Thymus (tissue), 14 donors: Measurements from ENCODE around the gene ACYP1. TPM values are rescaled to one million over a fixed set of nuclear protein-coding genes. Genes with fewer than 3 reads are reported as not detected.
A peak's percentile ranks its signal among the peaks of the same experiment; 100 is the strongest.

Experiments
- DNase-seq, 9 donors: peaks; one replicate each; pipeline ENCODE4 v3.0.0-alpha.2; 2013; ENCODE audit warnings: low spot score in 9 of 9, low read depth in 6 of 9, missing footprints in 1 of 9
- H3K27ac ChIP-seq, 2 donors: one replicate each; pipeline ENCODE4 v1.5.1; 2013; ENCODE audit warnings: control low read depth in 1 of 2, low read depth in 1 of 2, low read length in 1 of 2, mild to moderate bottlenecking in 1 of 2, moderate library complexity in 1 of 2
- H3K27me3 ChIP-seq, 2 donors: one replicate each; pipeline ENCODE4 v1.5.1; 2013; ENCODE audit warnings: low read length in 1 of 2; ENCODE audit not compliant: control insufficient read depth in 2 of 2, insufficient read depth in 1 of 2
- H3K36me3 ChIP-seq, 2 donors: one replicate each; pipeline ENCODE4 v1.5.1; 2013; ENCODE audit warnings: low read length in 1 of 2, mild to moderate bottlenecking in 1 of 2, moderate library complexity in 1 of 2; ENCODE audit not compliant: control insufficient read depth in 2 of 2, insufficient read depth in 2 of 2
- H3K4me1 ChIP-seq, 2 donors: one replicate each; pipeline ENCODE4 v1.5.1; 2013; ENCODE audit warnings: low read length in 2 of 2; ENCODE audit not compliant: control insufficient read depth in 2 of 2, insufficient read depth in 2 of 2
- H3K4me3 ChIP-seq, 2 donors: one replicate each; pipeline ENCODE4 v1.5.1; 2013; ENCODE audit warnings: low read length in 2 of 2, control low read depth in 1 of 2, mild to moderate bottlenecking in 1 of 2
- H3K9me3 ChIP-seq, 2 donors: one replicate each; pipeline ENCODE4 v1.5.1; 2013; ENCODE audit warnings: low read length in 1 of 2, mild to moderate bottlenecking in 1 of 2; ENCODE audit not compliant: control insufficient read depth in 2 of 2, insufficient read depth in 1 of 2
- WGBS: extraction: QIAGEN DNeasy Blood & Tissue Kit; methylation state at CpG from one replicate; pipeline ENCODE4 v1.1.7; 2013; 5-methylcytosine and 5-hydroxymethylcytosine counted together
- long read RNA-seq, 10 donors: transcript quantifications; one replicate each; lab custom pipeline, GENCODE V29; 2026
- polyA plus RNA-seq: library from polyadenylated mRNA; stranded (reverse); fragments of 200-250 nt; gene quantifications from one replicate; pipeline ENCODE4 v1.2.3, GENCODE V29; 2013
- total RNA-seq: library from RNA; stranded (reverse); fragments of 120-200 nt; gene quantifications from one replicate; pipeline ENCODE4 v1.2.4, GENCODE V29; 2013
- donor health status: healthy.

ACYP1 gene
- 24.8 TPM for total RNA-seq
- polyA plus RNA-seq, result 49.9 TPM
- long read RNA-seq, donor 1, partial matches to known transcripts, result 0 of 3 reads
- long read RNA-seq, donor 1, other reads (novel, unspliced or antisense), result 0 of 3 reads
- long read RNA-seq, donor 2, result 0 reads
- long read RNA-seq, donor 3, transcript ACYP1-201 (3 exons, 627 nt), result major isoform, 38 of 84 reads
- long read RNA-seq, donor 3, partial matches to known transcripts, result 40 of 84 reads
- long read RNA-seq, donor 3, other reads (novel, unspliced or antisense), result 0 of 84 reads
- long read RNA-seq, donor 4, transcript ACYP1-201 (3 exons, 627 nt), result major isoform, 17 of 20 reads
- long read RNA-seq, donor 4, partial matches to known transcripts, result 0 of 20 reads
- long read RNA-seq, donor 4, other reads (novel, unspliced or antisense), result 0 of 20 reads
- long read RNA-seq, donor 5, transcript ACYP1-201 (3 exons, 627 nt), result major isoform, 53 of 103 reads
- long read RNA-seq, donor 5, partial matches to known transcripts, result 46 of 103 reads
- long read RNA-seq, donor 5, other reads (novel, unspliced or antisense), result 0 of 103 reads
- long read RNA-seq, donor 6, transcript ACYP1-201 (3 exons, 627 nt), result major isoform, 19 of 31 reads
- long read RNA-seq, donor 6, partial matches to known transcripts, result 8 of 31 reads
- long read RNA-seq, donor 6, other reads (novel, unspliced or antisense), result 0 of 31 reads
- long read RNA-seq, donor 7, transcript ACYP1-201 (3 exons, 627 nt), result major isoform, 43 of 71 reads
- long read RNA-seq, donor 7, partial matches to known transcripts, result 27 of 71 reads
- long read RNA-seq, donor 7, other reads (novel, unspliced or antisense), result 0 of 71 reads
- long read RNA-seq, donor 8, partial matches to known transcripts, result 0 of 3 reads
- long read RNA-seq, donor 8, other reads (novel, unspliced or antisense), result 0 of 3 reads
- long read RNA-seq, donor 9, transcript ACYP1-201 (3 exons, 627 nt), result major isoform, 18 of 42 reads
- long read RNA-seq, donor 9, partial matches to known transcripts, result 21 of 42 reads
- long read RNA-seq, donor 9, other reads (novel, unspliced or antisense), result 0 of 42 reads
- long read RNA-seq, donor 10, transcript ACYP1-201 (3 exons, 627 nt), result major isoform, 19 of 40 reads
- long read RNA-seq, donor 10, partial matches to known transcripts, result 18 of 40 reads
- long read RNA-seq, donor 10, other reads (novel, unspliced or antisense), result 0 of 40 reads

DNA sequence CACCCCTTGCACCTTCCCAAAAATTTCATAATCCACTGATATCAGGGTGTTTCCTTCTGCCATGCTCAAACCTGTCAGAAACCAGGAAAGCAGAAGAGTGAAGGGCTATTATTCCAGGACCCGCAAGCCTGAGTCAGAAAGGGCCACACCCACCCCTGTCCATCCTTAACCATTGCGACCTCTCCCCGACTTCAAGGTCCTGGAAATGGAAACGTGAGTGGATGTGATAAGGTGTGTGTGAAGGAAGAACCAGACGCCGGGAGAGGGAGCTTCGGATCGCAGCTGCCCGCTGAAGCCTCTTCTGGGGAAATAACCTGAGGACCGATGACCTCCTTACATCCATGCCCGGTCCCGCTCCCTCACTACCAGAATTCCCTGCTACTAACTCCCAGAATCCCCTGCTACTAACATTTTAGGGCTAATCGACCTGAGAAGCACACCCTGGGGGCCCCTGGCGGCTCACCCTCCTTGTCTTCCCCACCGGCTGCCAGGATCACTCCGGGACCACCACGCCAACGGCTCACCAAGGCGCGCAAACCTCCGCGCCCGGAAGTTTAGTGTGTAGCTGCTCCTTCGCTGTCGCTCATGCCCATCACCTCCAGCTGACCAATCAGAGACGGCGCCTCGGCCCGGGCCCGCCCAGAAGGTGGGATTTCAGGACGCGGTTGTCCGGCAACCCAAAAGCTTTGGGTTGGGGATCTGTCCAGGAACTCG lies at the start of gene ACYP1:
TSS of gene ACYP1 (minus strand) at position 534 of the 714 bp plus-strand sequence. CDS start at position 63, 471 bp downstream.
- peak within 1 kb of the TSS; percentile 74 to 92 for H3K4me3 ChIP-seq
- peak; percentile 69 to 94 (median 85) for DNase-seq
- peaks cover 10 to 20% of the 10 kb centered on the region in 2 donors for H3K4me1 ChIP-seq
- WGBS, result under 1% methylated on average over 34 of the region's 34 CpGs
- H3K27me3 ChIP-seq, result no peaks in the 10 kb centered on the region
- H3K9me3 ChIP-seq, result no peaks in the 10 kb centered on the region
- H3K36me3 ChIP-seq, result peaks cover 0 to 7% of the 10 kb centered on the region in 2 donors
- peak within 1 kb of the TSS; percentile 67 to 71 for H3K27ac ChIP-seq

DNA sequence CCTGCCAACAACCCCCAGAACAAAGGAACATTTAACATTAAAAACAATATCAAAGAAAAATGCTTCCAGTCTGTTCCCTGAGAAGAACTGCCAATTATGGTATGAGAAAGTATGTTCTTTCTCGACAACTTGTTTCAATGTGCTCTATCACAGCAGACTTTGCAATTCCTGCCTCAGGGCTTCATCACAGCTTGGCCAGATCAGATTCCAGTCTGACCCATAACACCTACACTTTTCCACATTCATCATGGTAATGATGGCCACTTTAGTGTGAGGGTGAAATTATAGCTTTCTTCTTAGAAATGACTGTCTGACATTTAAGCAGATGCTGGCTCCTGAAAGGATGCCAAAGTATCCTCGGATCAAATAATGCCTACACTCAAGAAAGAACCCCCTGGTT lies 46.1 kb upstream of the ACYP1 start:
- no peak overlapping the region for H3K27ac ChIP-seq
- DNase-seq, result no peak
- H3K36me3 ChIP-seq, result peaks cover 67 to 89% of the 10 kb centered on the region in 2 donors
- 97% methylated on average over 2 of the region's 2 CpGs for WGBS
- H3K4me1 ChIP-seq, result no peaks in the 10 kb centered on the region
- H3K4me3 ChIP-seq, result no peak overlapping the region
- H3K27me3 ChIP-seq, result no peaks in the 10 kb centered on the region
- H3K9me3 ChIP-seq, result no peaks in the 10 kb centered on the region

DNA sequence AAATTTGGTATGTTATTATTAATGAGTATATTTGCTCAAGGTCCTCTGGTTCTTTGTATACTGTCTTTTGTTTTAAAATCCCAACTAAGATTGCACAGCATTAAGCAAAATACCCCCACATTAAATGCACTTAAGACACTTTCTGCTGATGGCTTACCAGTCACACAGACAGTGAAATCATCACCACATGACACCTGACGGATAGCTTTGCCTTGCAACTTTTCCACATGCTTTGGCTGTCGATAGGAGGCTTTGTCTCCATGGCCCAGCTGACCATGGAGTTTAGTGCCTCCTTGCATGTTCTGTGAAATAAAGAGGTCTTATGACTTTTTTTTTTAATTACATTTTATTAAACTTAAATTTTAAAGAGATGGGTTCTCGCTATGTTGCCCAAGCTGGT lies 43.4 kb upstream of the ACYP1 start:
- 66% methylated on average over 3 of the region's 3 CpGs for WGBS
- peaks cover 65 to 76% of the 10 kb centered on the region in 2 donors for H3K36me3 ChIP-seq
- H3K4me1 ChIP-seq, result no peaks in the 10 kb centered on the region
- no peak overlapping the region for H3K4me3 ChIP-seq
- no peaks in the 10 kb centered on the region for H3K9me3 ChIP-seq
- no peak for DNase-seq
- no peaks in the 10 kb centered on the region for H3K27me3 ChIP-seq
- no peak overlapping the region for H3K27ac ChIP-seq

DNA sequence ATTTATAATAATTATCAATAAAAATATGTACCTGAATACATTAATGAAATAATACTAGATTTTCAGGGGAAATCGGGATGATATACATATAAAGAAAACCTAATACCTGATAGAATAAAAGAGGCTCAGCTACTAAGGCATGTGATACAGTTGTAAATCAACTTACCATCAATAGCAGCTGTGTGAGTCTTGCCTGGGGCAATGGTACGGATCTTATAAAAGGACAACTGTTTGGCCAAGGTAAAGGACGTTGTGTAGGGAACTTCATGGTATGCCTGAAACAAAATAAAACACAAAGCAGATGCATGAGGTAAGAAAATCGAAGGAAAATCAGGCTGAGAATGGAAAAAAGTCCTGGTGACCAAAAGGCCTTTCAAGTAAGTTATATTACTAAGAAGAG lies 37.7 kb upstream of the ACYP1 start:
- DNase-seq, result no peak
- H3K27me3 ChIP-seq, result no peaks in the 10 kb centered on the region
- no peaks in the 10 kb centered on the region for H3K4me1 ChIP-seq
- no peaks in the 10 kb centered on the region for H3K9me3 ChIP-seq
- H3K36me3 ChIP-seq, result peaks cover 54 to 64% of the 10 kb centered on the region in 2 donors
- no peak overlapping the region for H3K4me3 ChIP-seq
- WGBS, result 98% methylated on average over 4 of the region's 4 CpGs
- no peak overlapping the region for H3K27ac ChIP-seq

DNA sequence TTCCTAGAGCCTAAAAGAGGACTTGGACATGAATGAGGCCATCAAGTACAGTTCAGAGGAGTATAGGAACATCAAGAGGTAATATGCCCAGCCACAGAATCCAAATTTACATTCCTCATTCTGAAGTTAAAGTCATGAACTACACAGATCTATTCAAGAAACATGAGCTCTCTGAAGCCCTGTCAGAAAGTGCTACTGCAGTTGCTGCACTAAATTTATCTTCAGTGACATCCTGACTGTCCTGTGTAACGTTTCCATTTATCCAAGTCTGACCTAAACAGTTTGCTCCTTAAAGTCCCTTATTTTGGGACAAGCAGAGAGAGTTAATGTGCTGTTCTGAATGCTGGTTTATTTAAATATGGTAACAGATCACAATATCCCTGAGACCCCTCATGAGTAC lies 34.9 kb upstream of the ACYP1 start:
- DNase-seq, result no peak
- no peaks in the 10 kb centered on the region for H3K9me3 ChIP-seq
- peaks cover 31 to 66% of the 10 kb centered on the region in 2 donors for H3K36me3 ChIP-seq
- WGBS, result 97% methylated on average over 1 of the region's 1 CpG
- H3K4me3 ChIP-seq, result no peak overlapping the region
- no peaks in the 10 kb centered on the region for H3K4me1 ChIP-seq
- no peak overlapping the region for H3K27ac ChIP-seq
- H3K27me3 ChIP-seq, result no peaks in the 10 kb centered on the region

DNA sequence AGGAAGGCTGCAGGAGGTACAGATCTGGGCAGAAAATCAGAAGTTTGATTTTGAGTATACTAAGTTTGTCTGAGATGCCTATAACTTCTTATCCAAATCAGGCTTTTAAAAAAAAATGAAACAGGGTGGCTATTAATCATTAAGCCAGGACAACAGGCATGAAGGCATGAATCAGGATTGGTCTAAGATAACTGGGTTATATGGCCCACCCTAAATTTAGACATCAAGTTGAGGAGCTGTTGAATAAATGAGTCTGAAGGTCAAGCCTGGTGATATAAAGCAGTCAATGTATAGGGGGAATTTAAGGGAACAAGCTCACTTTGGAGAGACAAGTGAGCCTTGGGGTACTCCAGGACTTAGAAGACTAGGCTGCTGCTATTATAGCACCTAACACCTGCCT lies 34.4 kb upstream of the ACYP1 start:
- H3K27me3 ChIP-seq, result no peaks in the 10 kb centered on the region
- no peak overlapping the region for H3K4me3 ChIP-seq
- DNase-seq, result no peak
- H3K9me3 ChIP-seq, result no peaks in the 10 kb centered on the region
- no peak overlapping the region for H3K27ac ChIP-seq
- no peaks in the 10 kb centered on the region for H3K4me1 ChIP-seq
- H3K36me3 ChIP-seq, result peaks cover 30 to 62% of the 10 kb centered on the region in 2 donors

DNA sequence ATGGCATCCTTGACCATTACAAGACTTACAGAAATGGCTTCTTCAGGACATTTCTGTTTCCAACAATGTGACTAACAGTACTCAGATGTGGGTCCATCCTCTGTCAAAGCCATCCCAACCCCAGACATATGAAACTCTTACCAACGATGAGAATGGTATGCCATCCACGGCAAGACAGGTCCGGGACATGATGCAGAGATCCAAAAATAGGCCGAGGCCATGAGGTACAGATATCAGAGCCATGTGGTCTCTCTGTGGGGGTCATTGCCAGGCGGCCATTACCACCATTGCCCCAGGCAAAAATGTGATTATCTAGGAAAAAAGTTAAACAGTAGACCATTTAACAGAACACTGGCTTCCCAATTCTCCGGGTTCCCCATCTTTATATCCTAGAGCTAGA lies 33.1 kb upstream of the ACYP1 start:
- H3K9me3 ChIP-seq, result no peaks in the 10 kb centered on the region
- no peak overlapping the region for H3K27ac ChIP-seq
- peaks cover 30 to 64% of the 10 kb centered on the region in 2 donors for H3K36me3 ChIP-seq
- H3K27me3 ChIP-seq, result no peaks in the 10 kb centered on the region
- 98% methylated on average over 6 of the region's 6 CpGs for WGBS
- no peaks in the 10 kb centered on the region for H3K4me1 ChIP-seq
- H3K4me3 ChIP-seq, result no peak overlapping the region
- no peak for DNase-seq

DNA sequence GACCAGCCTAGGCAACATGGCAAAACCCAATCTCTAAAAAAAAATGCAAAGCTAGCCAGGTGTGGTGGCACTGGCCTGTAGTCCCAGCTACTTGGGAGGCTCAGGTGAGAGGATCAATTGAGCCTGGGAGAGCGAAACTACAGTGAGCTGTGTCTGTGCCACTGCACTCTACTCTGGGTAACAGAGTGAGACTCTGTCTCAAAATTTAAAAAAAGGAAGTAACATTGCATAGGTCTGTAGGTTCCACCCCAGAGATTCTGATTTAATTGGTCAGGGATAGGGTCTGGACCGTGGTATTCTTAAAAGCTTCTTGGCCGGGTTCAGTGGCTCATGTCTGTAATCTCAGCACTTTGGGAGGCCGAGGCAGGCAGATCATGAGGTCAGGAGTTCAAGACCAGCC lies 31.9 kb upstream of the ACYP1 start:
- no peaks in the 10 kb centered on the region for H3K4me1 ChIP-seq
- no peak overlapping the region for H3K27ac ChIP-seq
- DNase-seq, result no peak
- no peaks in the 10 kb centered on the region for H3K9me3 ChIP-seq
- H3K4me3 ChIP-seq, result no peak overlapping the region
- peaks cover 24 to 65% of the 10 kb centered on the region in 2 donors for H3K36me3 ChIP-seq
- 97% methylated on average over 4 of the region's 4 CpGs for WGBS
- H3K27me3 ChIP-seq, result no peaks in the 10 kb centered on the region
